ENCODE data around the gene MAF. TPM values are rescaled to one million over a fixed set of nuclear protein-coding genes. Genes with fewer than 3 reads are reported as not detected.
A peak's percentile ranks its signal among the peaks of the same experiment; 100 is the strongest.

The MAF gene
- total RNA-seq (10 to 100 TPM; 36.7 to 37.6 TPM), polyA plus RNA-seq (2.2 TPM)

GRCh38 chr16:79600638-79601091 lies at the start of gene MAF:
TSS of gene MAF (minus strand) at chr16:79600737. CDS start at chr16:79599902, 835 bp downstream.
- Histone ChIP-seq H3K27ac (ENCODE audit: low read depth, low read length) (peak within 1 kb of the TSS; percentile 68), H3K4me1 (ENCODE audit: insufficient read depth, low read length) (peaks cover 18% of the 10 kb centered on the region), H3K9me3 (ENCODE audit: low read length) (no peaks in the 10 kb centered on the region), H3K27me3 (ENCODE audit: insufficient read depth, low read length, poor library complexity, severe bottlenecking) (no peaks in the 10 kb centered on the region), H3K36me3 (ENCODE audit: insufficient read depth, low read length) (no peaks in the 10 kb centered on the region), H3K4me3 (ENCODE audit: low read length) (peak within 1 kb of the TSS; percentile 75)
- ChIA-PET CTCF (interaction anchor here (0.9 to 3.1 kb wide), 17 partner anchors 185 to 894 kb away, joined by 3 to 18 read pairs (median 5); no protein-coding TSS in a partner anchor), POLR2A (interaction anchor here (0.6 to 1.6 kb wide), 8 partner anchors 219 to 1501 kb away, joined by 3 to 5 read pairs (median 4); partner anchors contain the start of gene WWOX)
- Mint-ChIP-seq H3K27me3 (peaks cover 0 to 4% of the 10 kb centered on the region in 2 donors), H3K27ac (peak within 1 kb of the TSS; percentile 92 to 96 (median 94)), H3K4me1 (peaks cover 25 to 47% (median 44%) of the 10 kb centered on the region in 3 donors), H3K36me3 (peaks cover 3 to 20% (median 4%) of the 10 kb centered on the region in 3 donors), H3K4me3 (peak within 1 kb of the TSS; percentile 92 to 99 (median 94)), H3K9me3 (no peaks in the 10 kb centered on the region)
- peak; percentile 55 to 93 (median 89) for DNase-seq

- CTCF ChIA-PET, result no interaction called here
- no peaks in the 10 kb centered on the region for H3K36me3 Mint-ChIP-seq
- Histone ChIP-seq H3K4me1 (ENCODE audit: insufficient read depth, low read length) (no peaks in the 10 kb centered on the region), H3K4me3 (ENCODE audit: low read length) (no peak overlapping the region), H3K27ac (ENCODE audit: low read depth, low read length) (no peak overlapping the region), H3K9me3 (ENCODE audit: low read length) (no peaks in the 10 kb centered on the region), H3K36me3 (ENCODE audit: insufficient read depth, low read length) (no peaks in the 10 kb centered on the region), H3K27me3 (ENCODE audit: insufficient read depth, low read length, poor library complexity, severe bottlenecking) (no peaks in the 10 kb centered on the region)
- no peak for DNase-seq
- H3K4me3 Mint-ChIP-seq, result no peak overlapping the region
- peaks cover 4 to 6% of the 10 kb centered on the region in 2 donors for H3K27me3 Mint-ChIP-seq
- POLR2A ChIA-PET, result no interaction called here
- no peaks in the 10 kb centered on the region for H3K9me3 Mint-ChIP-seq
- H3K4me1 Mint-ChIP-seq, result no peaks in the 10 kb centered on the region
- H3K27ac Mint-ChIP-seq, result no peak overlapping the region
Measured at GRCh38 chr16:79648826-79649225, 48.3 kb upstream of the MAF start.

GRCh38 chr16:79647586-79647985 lies 47.0 kb upstream of the MAF start:
- Mint-ChIP-seq H3K27ac (no peak overlapping the region), H3K36me3 (no peaks in the 10 kb centered on the region), H3K27me3 (peaks cover 5 to 6% of the 10 kb centered on the region in 2 donors), H3K9me3 (no peaks in the 10 kb centered on the region), H3K4me3 (no peak overlapping the region), H3K4me1 (peaks cover 2 to 5% (median 3%) of the 10 kb centered on the region in 3 donors)
- POLR2A ChIA-PET, result no interaction called here
- Histone ChIP-seq H3K27ac (ENCODE audit: low read depth, low read length) (no peak overlapping the region), H3K27me3 (ENCODE audit: insufficient read depth, low read length, poor library complexity, severe bottlenecking) (no peaks in the 10 kb centered on the region), H3K4me3 (ENCODE audit: low read length) (no peak overlapping the region), H3K9me3 (ENCODE audit: low read length) (no peaks in the 10 kb centered on the region), H3K4me1 (ENCODE audit: insufficient read depth, low read length) (peaks cover 2% of the 10 kb centered on the region), H3K36me3 (ENCODE audit: insufficient read depth, low read length) (no peaks in the 10 kb centered on the region)
- no peak for DNase-seq
- CTCF ChIA-PET, result no interaction called here

- Histone ChIP-seq H3K4me1 (ENCODE audit: insufficient read depth, low read length) (peaks cover 14% of the 10 kb centered on the region), H3K4me3 (ENCODE audit: low read length) (no peak overlapping the region), H3K27me3 (ENCODE audit: insufficient read depth, low read length, poor library complexity, severe bottlenecking) (no peaks in the 10 kb centered on the region), H3K9me3 (ENCODE audit: low read length) (no peaks in the 10 kb centered on the region), H3K36me3 (ENCODE audit: insufficient read depth, low read length) (no peaks in the 10 kb centered on the region), H3K27ac (ENCODE audit: low read depth, low read length) (no peak overlapping the region)
- H3K36me3 Mint-ChIP-seq, result no peaks in the 10 kb centered on the region
- peaks cover 0 to 6% of the 10 kb centered on the region in 2 donors for H3K27me3 Mint-ChIP-seq
- ChIA-PET CTCF (no interaction called here), POLR2A (no interaction called here)
- DNase-seq, result no peak
- peaks cover 16 to 19% (median 16%) of the 10 kb centered on the region in 3 donors for H3K4me1 Mint-ChIP-seq
- no peak overlapping the region for H3K4me3 Mint-ChIP-seq
- H3K27ac Mint-ChIP-seq, result no peak overlapping the region
- no peaks in the 10 kb centered on the region for H3K9me3 Mint-ChIP-seq
Measured at GRCh38 chr16:79645701-79646100, 45.2 kb upstream of the MAF start.

GRCh38 chr16:79644971-79645667 lies 44.6 kb upstream of the MAF start:
- H3K36me3 Mint-ChIP-seq, result no peaks in the 10 kb centered on the region
- Histone ChIP-seq H3K4me3 (ENCODE audit: low read length) (no peak overlapping the region), H3K27ac (ENCODE audit: low read depth, low read length) (no peak overlapping the region), H3K9me3 (ENCODE audit: low read length) (no peaks in the 10 kb centered on the region), H3K36me3 (ENCODE audit: insufficient read depth, low read length) (no peaks in the 10 kb centered on the region), H3K4me1 (ENCODE audit: insufficient read depth, low read length) (peaks cover 18% of the 10 kb centered on the region), H3K27me3 (ENCODE audit: insufficient read depth, low read length, poor library complexity, severe bottlenecking) (no peaks in the 10 kb centered on the region)
- no peak overlapping the region for H3K27ac Mint-ChIP-seq
- no peak for DNase-seq
- no peak overlapping the region for H3K4me3 Mint-ChIP-seq
- H3K27me3 Mint-ChIP-seq, result peaks cover 0 to 6% of the 10 kb centered on the region in 2 donors
- H3K9me3 Mint-ChIP-seq, result no peaks in the 10 kb centered on the region
- CTCF ChIA-PET, result no interaction called here
- POLR2A ChIA-PET, result no interaction called here
- peaks cover 19 to 23% (median 20%) of the 10 kb centered on the region in 3 donors for H3K4me1 Mint-ChIP-seq

- Histone ChIP-seq H3K36me3 (ENCODE audit: insufficient read depth, low read length) (no peaks in the 10 kb centered on the region), H3K4me1 (ENCODE audit: insufficient read depth, low read length) (peaks cover 23% of the 10 kb centered on the region), H3K27me3 (ENCODE audit: insufficient read depth, low read length, poor library complexity, severe bottlenecking) (no peaks in the 10 kb centered on the region), H3K9me3 (ENCODE audit: low read length) (no peaks in the 10 kb centered on the region), H3K27ac (ENCODE audit: low read depth, low read length) (no peak overlapping the region), H3K4me3 (ENCODE audit: low read length) (no peak overlapping the region)
- ChIA-PET CTCF (no interaction called here), POLR2A (no interaction called here)
- no peak overlapping the region for H3K27ac Mint-ChIP-seq
- peaks cover 0 to 3% of the 10 kb centered on the region in 2 donors for H3K27me3 Mint-ChIP-seq
- DNase-seq, result no peak
- H3K4me3 Mint-ChIP-seq, result no peak overlapping the region
- peaks cover 0 to 2% (median 0%) of the 10 kb centered on the region in 3 donors for H3K36me3 Mint-ChIP-seq
- H3K4me1 Mint-ChIP-seq, result peaks cover 23 to 34% (median 30%) of the 10 kb centered on the region in 3 donors
- H3K9me3 Mint-ChIP-seq, result no peaks in the 10 kb centered on the region
Measured at GRCh38 chr16:79642652-79643051, 42.1 kb upstream of the MAF start.

- Histone ChIP-seq H3K4me3 (ENCODE audit: low read length) (no peak overlapping the region), H3K27ac (ENCODE audit: low read depth, low read length) (no peak overlapping the region), H3K4me1 (ENCODE audit: insufficient read depth, low read length) (peaks cover 23% of the 10 kb centered on the region), H3K27me3 (ENCODE audit: insufficient read depth, low read length, poor library complexity, severe bottlenecking) (no peaks in the 10 kb centered on the region), H3K36me3 (ENCODE audit: insufficient read depth, low read length) (no peaks in the 10 kb centered on the region), H3K9me3 (ENCODE audit: low read length) (no peaks in the 10 kb centered on the region)
- Mint-ChIP-seq H3K9me3 (no peaks in the 10 kb centered on the region), H3K4me3 (peak overlapping the region in 3 of 7 donors; percentile 22 to 61 (median 59)), H3K27me3 (peaks cover 0 to 2% of the 10 kb centered on the region in 2 donors), H3K4me1 (peaks cover 23 to 34% (median 30%) of the 10 kb centered on the region in 3 donors), H3K36me3 (peaks cover 0 to 2% (median 0%) of the 10 kb centered on the region in 3 donors), H3K27ac (peak overlapping the region in 4 of 8 donors; percentile 21 to 72 (median 57))
- no peak for DNase-seq
- POLR2A ChIA-PET, result no interaction called here
- CTCF ChIA-PET, result interaction anchor here (1.3 kb wide), 1 partner anchor 11 kb away, joined by 3 read pairs; no protein-coding TSS in a partner anchor
Measured at GRCh38 chr16:79640513-79641360, 40.2 kb upstream of the MAF start.
